Kidney (tissue), 14 donors: Measurements from ENCODE around the gene ZNF562. TPM values are rescaled to one million over a fixed set of nuclear protein-coding genes. Genes with fewer than 3 reads are reported as not detected.

Source experiments
- DNase-seq, 5 donors: peaks; one replicate each; pipeline ENCODE4 v3.0.0-alpha.2; 2013 to 2020
- FAIRE-seq: peaks from 2 replicates; lab custom pipeline; 2012; peaks lifted over from hg19 to GRCh38; lab: Jason Lieb, UNC
- H3K27ac ChIP-seq, 2 donors: one replicate each; pipeline ENCODE4 v1.7.0; 2013; ENCODE audit warnings: low read depth in 2 of 2, low read length in 2 of 2, inconsistent platforms in 1 of 2
- H3K27me3 ChIP-seq: one replicate; pipeline ENCODE4 v1.7.1; 2013; ENCODE audit warnings: low read length, inconsistent platforms; ENCODE audit not compliant: control insufficient read depth, insufficient read depth
- H3K36me3 ChIP-seq, 3 donors: one replicate each; pipeline versions ENCODE4 v1.7.0 to v1.7.1; 2013; ENCODE audit warnings: low read length in 3 of 3, control low read depth in 1 of 3, inconsistent platforms in 1 of 3; ENCODE audit not compliant: insufficient read depth in 3 of 3, control insufficient read depth in 2 of 3
- H3K4me1 ChIP-seq, 3 donors: one replicate each; pipeline versions ENCODE4 v1.7.0 to v1.7.1; 2013; ENCODE audit warnings: low read length in 3 of 3, inconsistent platforms in 1 of 3, low read depth in 1 of 3; ENCODE audit not compliant: control insufficient read depth in 2 of 3, insufficient read depth in 2 of 3
- H3K4me3 ChIP-seq, 3 donors: one replicate each; pipeline versions ENCODE4 v1.7.0 to v1.8.1; 2013; ENCODE audit warnings: low read length in 3 of 3, control low read depth in 1 of 3, inconsistent platforms in 1 of 3
- H3K9ac ChIP-seq, 3 donors: one replicate each; pipeline versions ENCODE4 v1.7.0 to v1.7.1; 2013; ENCODE audit warnings: low read length in 3 of 3, control low read depth in 1 of 3, inconsistent platforms in 1 of 3
- H3K9me3 ChIP-seq, 3 donors: one replicate each; pipeline versions ENCODE4 v1.7.0 to v1.7.1; 2013; ENCODE audit warnings: low read length in 3 of 3, control low read depth in 1 of 3, inconsistent platforms in 1 of 3; ENCODE audit not compliant: control insufficient read depth in 2 of 3, insufficient read depth in 1 of 3
- CTCF ChIP-seq: IDR thresholded peaks from 3 replicates; pipeline ENCODE4 v1.5.1; 2012; ENCODE audit warnings: mild to moderate bottlenecking, moderate library complexity, borderline replicate concordance; ENCODE audit not compliant: insufficient read depth; ENCODE audit errors: extremely low read depth
- intact Hi-C: fragments of 100-400 bp; cut with DNase I; formaldehyde crosslinking; loops from one replicate; pipeline ENCODE4 v1.11.1; 2022
- polyA plus RNA-seq: library from polyadenylated mRNA; stranded (reverse); fragments of 350-450 nt; fragmentation: Illumina TruSeq; extraction: RNeasy Lipid Tissue Mini Kit (QIAGEN cat#74804); gene quantifications from one replicate; pipeline ENCODE4 v1.2.3, GENCODE V29; 2014; ENCODE audit warnings: low read depth, low replicate concordance; ENCODE audit not compliant: insufficient read depth
- total RNA-seq: library from RNA; stranded (reverse); fragmentation: NEBNext Ultra II Directional; extraction: Animal tissue kit (Norgen Biotek cat#: 25700); gene quantifications from one replicate; pipeline ENCODE4 v1.2.1, GENCODE V29; 2021
- donor health status: control.
- donor health status: control.
- donor health status: control.
- donor health status: control.
- donor health status: control.
- donor health status: DM: yes; HTN: yes; CAD: no.
- donor health status: Normal renal cell carcinoma (clear cell type).

Gene ZNF562
- total and polyA plus RNA-seq, 2 donors from 2014 or later = 4.9 to 37.6 TPM

GRCh38 chr19:9621156-9622037, 53.5 kb downstream of the ZNF562 start, which contains the start of gene ZNF561:
Gene ZNF561 (minus strand): TSS chr19:9621232. CDS start chr19:9619456, 1,776 bp downstream.
- H3K9ac ChIP-seq = peak within 1 kb of the TSS; percentile 74 to 98 (median 98)
- peak within 1 kb of the TSS; percentile 91 to 100 (median 98) for H3K4me3 ChIP-seq
- peaks cover 3 to 13% (median 9%) of the 10 kb centered on the region in 3 donors for H3K4me1 ChIP-seq
- peaks cover 0 to 2% (median 0%) of the 10 kb centered on the region in 3 donors for H3K9me3 ChIP-seq
- FAIRE-seq (no peak), DNase-seq (peak; percentile 92 to 95 (median 94))
- peak within 1 kb of the TSS; percentile 91 to 98 for H3K27ac ChIP-seq
- TF ChIP-seq CTCF = no peak
- intact Hi-C loops = loop anchor here (10.0 kb wide), 1 partner anchor 163 kb away; no protein-coding TSS in a partner anchor
- peaks cover 12 to 17% (median 12%) of the 10 kb centered on the region in 3 donors for H3K36me3 ChIP-seq
- H3K27me3 ChIP-seq = no peaks in the 10 kb centered on the region

- no peak for TF ChIP-seq CTCF
- intact Hi-C loops = loop anchor here (10.0 kb wide), 1 partner anchor 164 kb away; no protein-coding TSS in a partner anchor
- Histone ChIP-seq H3K9me3 (peaks cover 0 to 2% (median 0%) of the 10 kb centered on the region in 3 donors), H3K4me3 (peak overlapping the region; percentile 91 to 100 (median 98)), H3K27me3 (no peaks in the 10 kb centered on the region), H3K27ac (peak overlapping the region; percentile 91 to 98), H3K4me1 (peaks cover 3 to 13% (median 9%) of the 10 kb centered on the region in 3 donors), H3K36me3 (peaks cover 12 to 23% (median 15%) of the 10 kb centered on the region in 3 donors), H3K9ac (peak overlapping the region; percentile 74 to 98 (median 98))
- FAIRE-seq (no peak), DNase-seq (no peak)
Measured at GRCh38 chr19:9620842-9621155, 54.1 kb downstream of the ZNF562 start.

- intact Hi-C loops = no loop called here
- FAIRE-seq = no peak
- peaks cover 28 to 67% (median 43%) of the 10 kb centered on the region in 3 donors for H3K36me3 ChIP-seq
Measured at GRCh38 chr19:9615844-9616243, 59.1 kb downstream of the ZNF562 start.

More at GRCh38 chr19:9615844-9616243, 59.1 kb downstream of the ZNF562 start:
- no peak overlapping the region for H3K9ac ChIP-seq
- no peaks in the 10 kb centered on the region for H3K27me3 ChIP-seq
- no peak for DNase-seq
- H3K4me1 ChIP-seq = peaks cover 0 to 5% (median 2%) of the 10 kb centered on the region in 3 donors
- no peak overlapping the region for H3K4me3 ChIP-seq
- TF ChIP-seq CTCF = no peak
- H3K9me3 ChIP-seq = peaks cover 3 to 23% (median 3%) of the 10 kb centered on the region in 3 donors
- no peak overlapping the region for H3K27ac ChIP-seq
